Measurements from ENCODE around the gene BTBD7. TPM values are rescaled to one million over a fixed set of nuclear protein-coding genes. Genes with fewer than 3 reads are reported as not detected.

The BTBD7 gene
- total RNA-seq, 4 donors from 2014 or later, result 16.7 to 60.4 (median 55.3) TPM

- no peak for TF ChIP-seq POLR2A (IDR thresholded peaks at IDR 0.05)
- TF ChIP-seq CTCF (IDR thresholded peaks at IDR 0.05), result no peak
- Histone ChIP-seq H3K27me3 (no peaks in the 10 kb centered on the region), H3K4me3 (no peak overlapping the region), H3K4me1 (no peaks in the 10 kb centered on the region), H3K36me3 (no peaks in the 10 kb centered on the region), H3K27ac (no peak overlapping the region), H3K9me3 (no peaks in the 10 kb centered on the region)
- no peak for DNase-seq
- intact Hi-C loops (cut with DNase I; ENCODE audit: low total_unique reads), result no loop called here
Observed at GRCh38 chr14:93267149-93267711, 65.6 kb downstream of the BTBD7 start.

GRCh38 chr14:93266127-93266526 lies 66.7 kb downstream of the BTBD7 start:
- intact Hi-C loops (cut with DNase I; ENCODE audit: low total_unique reads), result no loop called here
- Histone ChIP-seq H3K27ac (no peak overlapping the region), H3K4me3 (no peak overlapping the region), H3K36me3 (no peaks in the 10 kb centered on the region), H3K4me1 (no peaks in the 10 kb centered on the region), H3K27me3 (no peaks in the 10 kb centered on the region), H3K9me3 (no peaks in the 10 kb centered on the region)
- DNase-seq, result no peak
- TF ChIP-seq CTCF (IDR thresholded peaks at IDR 0.05) (no peak), POLR2A (IDR thresholded peaks at IDR 0.05) (no peak)

- no peaks in the 10 kb centered on the region for H3K27me3 ChIP-seq
- H3K4me1 ChIP-seq, result no peaks in the 10 kb centered on the region
- no peak for DNase-seq
- intact Hi-C loops (cut with DNase I; ENCODE audit: low total_unique reads), result no loop called here
- no peak overlapping the region for H3K27ac ChIP-seq
- no peaks in the 10 kb centered on the region for H3K9me3 ChIP-seq
- no peak overlapping the region for H3K4me3 ChIP-seq
- TF ChIP-seq CTCF (IDR thresholded peaks at IDR 0.05) (no peak), POLR2A (IDR thresholded peaks at IDR 0.05) (no peak)
- no peaks in the 10 kb centered on the region for H3K36me3 ChIP-seq
Observed at GRCh38 chr14:93263416-93263815, 69.4 kb downstream of the BTBD7 start.

- TF ChIP-seq POLR2A (IDR thresholded peaks at IDR 0.05) (no peak), CTCF (IDR thresholded peaks at IDR 0.05) (no peak)
- intact Hi-C loops (cut with DNase I; ENCODE audit: low total_unique reads), result no loop called here
- no peaks in the 10 kb centered on the region for H3K9me3 ChIP-seq
- H3K36me3 ChIP-seq, result no peaks in the 10 kb centered on the region
- no peak for DNase-seq
- no peak overlapping the region for H3K4me3 ChIP-seq
- H3K27ac ChIP-seq, result no peak overlapping the region
- no peaks in the 10 kb centered on the region for H3K4me1 ChIP-seq
- H3K27me3 ChIP-seq, result no peaks in the 10 kb centered on the region
Observed at GRCh38 chr14:93262446-93262845, 70.4 kb downstream of the BTBD7 start.

- DNase-seq, result no peak
- intact Hi-C loops (cut with DNase I; ENCODE audit: low total_unique reads), result no loop called here
- no peaks in the 10 kb centered on the region for H3K4me1 ChIP-seq
- no peak overlapping the region for H3K4me3 ChIP-seq
- TF ChIP-seq POLR2A (IDR thresholded peaks at IDR 0.05) (no peak), CTCF (IDR thresholded peaks at IDR 0.05) (no peak)
- H3K36me3 ChIP-seq, result no peaks in the 10 kb centered on the region
- H3K27me3 ChIP-seq, result no peaks in the 10 kb centered on the region
- no peak overlapping the region for H3K27ac ChIP-seq
- no peaks in the 10 kb centered on the region for H3K9me3 ChIP-seq
Observed at GRCh38 chr14:93249128-93249831, 83.6 kb downstream of the BTBD7 start.
